Epithelial cell of esophagus (primary cell): ENCODE measurements around the gene TRIM67.

Experiments
- DNase-seq: peaks from one replicate; pipeline ENCODE4 v3.0.0; 2010; ENCODE audit warnings: low read depth
- H3K4me3 ChIP-seq: 2 replicates; pipeline ENCODE4 v1.5.1; 2011; ENCODE audit warnings: mild to moderate bottlenecking, low read length, control low read depth
- CTCF ChIP-seq: IDR thresholded peaks from 2 replicates; pipeline ENCODE4 v1.5.1; 2011; ENCODE audit warnings: low read depth, mild to moderate bottlenecking, low read length, control low read depth, inconsistent platforms; ENCODE audit not compliant: insufficient read depth; ENCODE audit errors: missing control alignments

Gene TRIM67

GRCh38 chr1:231201375-231201978 is 39.6 kb downstream of the TRIM67 start:
- no peak for DNase-seq
- H3K4me3 ChIP-seq = no peak overlapping the region
- TF ChIP-seq CTCF = no peak

GRCh38 chr1:231201979-231202633 is 40.2 kb downstream of the TRIM67 start:
- DNase-seq = no peak
- no peak overlapping the region for H3K4me3 ChIP-seq
- no peak for TF ChIP-seq CTCF

GRCh38 chr1:231203259-231204057 is 41.6 kb downstream of the TRIM67 start:
- DNase-seq = no peak
- TF ChIP-seq CTCF = no peak
- no peak overlapping the region for H3K4me3 ChIP-seq

- no peak overlapping the region for H3K4me3 ChIP-seq
- DNase-seq = peak; percentile 25
- TF ChIP-seq CTCF = peak; percentile 24
Measured at GRCh38 chr1:231206856-231207255, 45.0 kb downstream of the TRIM67 start.

GRCh38 chr1:231207437-231207836 is 45.6 kb downstream of the TRIM67 start:
- DNase-seq = no peak
- no peak overlapping the region for H3K4me3 ChIP-seq
- TF ChIP-seq CTCF = no peak

GRCh38 chr1:231208980-231209379 is 47.1 kb downstream of the TRIM67 start:
- no peak for DNase-seq
- H3K4me3 ChIP-seq = no peak overlapping the region
- TF ChIP-seq CTCF = no peak
